GM12878 (cell line): ENCODE data around the gene GHITM. TPM values are rescaled to one million over a fixed set of nuclear protein-coding genes. Genes with fewer than 3 reads are reported as not detected.
"Not testable (repeated sequence)": the region's sequence is repeated elsewhere in the genome, so short reads cannot be mapped to it uniquely, and the experiment has no call there.

ENCODE experiments used
- ATAC-seq: fragments of 200-7000 bp; cut with Tn5 transposase; 3 replicates; pipeline ENCODE4 v1.9.1; 2020; ENCODE audit warnings: mild to moderate bottlenecking, moderate library complexity
- BruUV-seq: library from RNA; stranded (reverse); fragments of 400-500 nt; replicated peaks from 2 replicates; lab custom pipeline; 2021; lab: Mats Ljungman, UMichigan
- CTCF ChIA-PET: fragments of 300-600 bp; sonication (Branson Sonifier 250); formaldehyde crosslinking; extraction: SDS; loops from one replicate; lab custom pipeline; 2021; ENCODE audit warnings: inconsistent platforms; lab: Yijun Ruan, JAX
- POLR2A ChIA-PET: fragments of 350-600 bp; formaldehyde crosslinking; extraction: SDS; loops from one replicate; lab custom pipeline; 2021; ENCODE audit warnings: inconsistent platforms; lab: Charles Lee
- RAD21 ChIA-PET: fragments of 300-600 bp; sonication (Branson Sonifier 250); formaldehyde crosslinking; loops from one replicate; lab custom pipeline; 2023; ENCODE audit warnings: antibody characterized with exemption; ENCODE audit not compliant: unreplicated experiment; lab: Charles Lee
- SMC1A ChIA-PET: fragments of 300-600 bp; sonication (Branson Sonifier 250); formaldehyde crosslinking; loops from one replicate; lab custom pipeline; 2023; ENCODE audit not compliant: unreplicated experiment, uncharacterized antibody; lab: Charles Lee
- DNase-seq: peaks from one replicate; pipeline ENCODE4 v3.0.0-alpha.2; 2011; ENCODE audit warnings: low read depth, low spot score
- FAIRE-seq: peaks from 3 replicates; lab custom pipeline; 2011; peaks lifted over from hg19 to GRCh38; lab: Jason Lieb, UNC
- H2AFZ ChIP-seq: 2 replicates; pipeline ENCODE4 v1.6.0; 2011; ENCODE audit warnings: low read depth, low read length, control low read depth; ENCODE audit not compliant: control insufficient read depth
- H3K27ac ChIP-seq: 2 replicates; pipeline ENCODE4 v1.5.1; 2011; ENCODE audit warnings: control low read depth; ENCODE audit not compliant: control insufficient read depth, insufficient read depth
- H3K27me3 ChIP-seq, 2 experiments: replicated peaks in 1 of 2; 2 replicates each; pipeline versions ENCODE4 v1.6.0 to v1.6.1; 2011; ENCODE audit warnings: low read length in 1 of 2; ENCODE audit not compliant: control insufficient read depth in 2 of 2, insufficient read depth in 2 of 2
- H3K36me3 ChIP-seq, 2 experiments: 2 replicates each; pipeline ENCODE4 v1.5.1; 2011; ENCODE audit warnings: low read length in 1 of 2; ENCODE audit not compliant: control insufficient read depth in 2 of 2, insufficient read depth in 2 of 2
- H3K4me1 ChIP-seq: 2 replicates; pipeline ENCODE4 v1.6.1; 2011; ENCODE audit warnings: mild to moderate bottlenecking, low read length, moderate library complexity, mixed read lengths; ENCODE audit not compliant: control insufficient read depth, insufficient read depth
- H3K4me2 ChIP-seq: 2 replicates; pipeline ENCODE4 v1.6.0; 2011; ENCODE audit warnings: control low read depth; ENCODE audit not compliant: control insufficient read depth, insufficient read depth
- H3K4me3 ChIP-seq: fragments of 200-600 bp; sonication (generic); 2 replicates; pipeline ENCODE4 v1.5.1; 2016
- H3K79me2 ChIP-seq: 2 replicates; pipeline ENCODE4 v1.6.0; 2011; ENCODE audit warnings: low read length; ENCODE audit not compliant: control insufficient read depth, insufficient read depth
- H3K9ac ChIP-seq: 2 replicates; pipeline ENCODE4 v1.8.0; 2011; ENCODE audit warnings: low read length, control low read depth, mixed read lengths; ENCODE audit not compliant: control insufficient read depth, insufficient read depth
- H3K9me3 ChIP-seq: replicated peaks from 3 replicates; pipeline ENCODE4 v1.5.1; 2011; ENCODE audit warnings: mild to moderate bottlenecking, low read length; ENCODE audit not compliant: control insufficient read depth, insufficient read depth
- H4K20me1 ChIP-seq: 2 replicates; pipeline ENCODE4 v1.6.0; 2011; ENCODE audit not compliant: control insufficient read depth, insufficient read depth
- EED ChIP-seq: sonication (generic); IDR thresholded peaks from 2 replicates; pipeline ENCODE4 v1.6.1; 2016; ENCODE audit warnings: antibody characterized with exemption, low read depth
- FOXM1 ChIP-seq: IDR thresholded peaks from 2 replicates; pipeline ENCODE4 v1.6.1; 2012; ENCODE audit warnings: low read depth, mild to moderate bottlenecking, inconsistent platforms, low read length, moderate library complexity
- JUNB ChIP-seq: IDR thresholded peaks from 2 replicates; pipeline ENCODE4 v1.6.1; 2016; ENCODE audit warnings: antibody characterized with exemption, mild to moderate bottlenecking
- MEF2A ChIP-seq: IDR thresholded peaks from 2 replicates; pipeline ENCODE4 v1.6.1; 2011; ENCODE audit warnings: low read depth, mild to moderate bottlenecking, low read length, moderate library complexity; ENCODE audit not compliant: insufficient read depth
- NFIC ChIP-seq: IDR thresholded peaks from 2 replicates; pipeline ENCODE4 v1.6.1; 2012; ENCODE audit warnings: low read depth, mild to moderate bottlenecking, inconsistent platforms, low read length, moderate library complexity
- RUNX3 ChIP-seq: IDR thresholded peaks from 2 replicates; pipeline ENCODE4 v1.6.1; 2012; ENCODE audit warnings: low read length, inconsistent platforms
- WGBS: methylation state at CpG from one replicate; pipeline ENCODE4 v1.1.6; 2016; ENCODE audit warnings: low lambda C conversion rate; ENCODE audit not compliant: insufficient replicate concordance, insufficient coverage; ENCODE audit errors: missing lambda C conversion rate; 5-methylcytosine and 5-hydroxymethylcytosine counted together
- in situ Hi-C: fragments of 300-500 bp; cut with MboI; formaldehyde crosslinking; loops from 9 replicates; pipeline ENCODE4 v1.14.3; 2018; ENCODE audit warnings: mixed read lengths
- intact Hi-C: fragments of 100-400 bp; cut with micrococcal nuclease; formaldehyde crosslinking; loops from one replicate; pipeline ENCODE4 v1.14.2; 2022; ENCODE audit not compliant: unreplicated experiment
- polyA plus RNA-seq, 11 experiments: library from polyadenylated mRNA; depleted of rRNA in 4 of 11; unstranded in 6 of 11; stranded (reverse) in 5 of 11; fragments of >200 nt; fragmentation: Nextera tagmentation in 4 of 11; fragmentation: Illumina TruSeq in 1 of 11; extraction: Ambion mirVana in 4 of 11; extraction: Trizol in 1 of 11; gene quantifications; 1 replicate in 1 of 11; 2 replicates in 10 of 11; pipeline versions ENCODE4 v1.2.1 to v1.2.3, GENCODE V29; 2011 to 2016; ENCODE audit warnings: inconsistent platforms in 2 of 11, missing spikeins in 2 of 11, low read depth in 1 of 11
- total RNA-seq, 4 experiments: library from RNA; depleted of rRNA in 3 of 4; stranded (reverse); fragments of >200 nt in 3 of 4; fragmentation: Illumina TruSeq in 1 of 4; extraction: Trizol in 1 of 4; gene quantifications; 2 replicates each; pipeline versions ENCODE4 v1.2.1 to v1.2.3, GENCODE V29; 2013 to 2021
- TF ChIP-seq, protein P1 (sequence below): fragments of 450-650 bp; IDR thresholded peaks from 2 replicates; pipeline ENCODE4 v1.6.1; 2017; ENCODE audit warnings: mild to moderate bottlenecking, low read depth, inconsistent platforms; ENCODE audit not compliant: poor library complexity, severe bottlenecking
- TF ChIP-seq, protein P2 (sequence below): fragments of 450-650 bp; IDR thresholded peaks from 2 replicates; pipeline ENCODE4 v1.6.1; 2017; ENCODE audit warnings: mild to moderate bottlenecking, moderate library complexity
- TF ChIP-seq, protein P3 (sequence below): fragments of 450-650 bp; IDR thresholded peaks from 2 replicates; pipeline ENCODE4 v1.6.1; 2016; ENCODE audit warnings: mild to moderate bottlenecking

Gene GHITM
- total and polyA plus RNA-seq, 10 of the 15 experiments (the other 5 are each of a cell fraction or from before 2014, with no cell fraction given) = 120 to 501 (median 209) TPM

DNA sequence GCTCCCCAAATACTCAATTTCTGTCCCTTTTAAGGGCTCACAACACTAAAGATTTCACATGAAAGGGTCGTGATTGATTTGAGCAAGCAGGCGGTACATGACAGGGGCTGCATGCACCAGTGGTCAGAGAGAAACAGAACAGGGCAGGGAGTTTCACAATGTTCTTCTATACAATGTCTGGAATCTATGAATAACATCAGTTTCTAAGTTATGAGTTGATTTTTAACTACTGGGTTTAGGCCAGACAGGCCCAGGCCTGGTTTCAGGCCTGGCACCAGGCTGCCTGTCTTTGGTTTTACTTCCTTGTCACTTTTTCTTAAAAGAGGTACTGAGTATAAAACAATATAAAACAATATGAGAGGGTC lies 28.0 kb downstream of the GHITM start:
- RAD21 ChIA-PET = interaction anchor here (0.6 to 4.2 kb wide), 4 partner anchors 10 to 41 kb away, joined by 3 to 31 read pairs (median 4); no protein-coding TSS in a partner anchor
- H3K36me3 ChIP-seq, in situ Hi-C loops, H4K20me1 ChIP-seq, BruUV-seq, DNase-seq, H2AFZ ChIP-seq, H3K9me3 ChIP-seq, intact Hi-C loops, H3K27me3 ChIP-seq, H3K9ac ChIP-seq, FAIRE-seq: not testable (repeated sequence)
- Histone ChIP-seq H3K4me2 (peak overlapping the region; percentile 73), H3K79me2 (peaks cover 70% of the 10 kb centered on the region), H3K27ac (peak overlapping the region; percentile 54), H3K4me3 (peak overlapping the region; percentile 81), H3K4me1 (peaks cover 24% of the 10 kb centered on the region)
- 0% methylated on average over 2 of the region's 2 CpGs for WGBS
- SMC1A ChIA-PET = interaction anchor here (0.8 to 8.3 kb wide), 9 partner anchors 9 to 161 kb away, joined by 3 to 70 read pairs (median 3); partner anchors contain the start of gene CCSER2
- TF ChIP-seq JUNB (peak; percentile 41), MEF2A (0 out of 2 replicates have a peak, but pooled peaks have one; percentile 6), RUNX3 (peak; percentile 16; the same call in 1 of the 2 replicates), FOXM1 (peak; percentile 41; the same call in 1 of the 2 replicates), NFIC (0 out of 2 replicates have a peak, but pooled peaks have one; percentile 11), EED (0 out of 2 replicates have a peak, but pooled peaks have one; percentile 10)
- TF ChIP-seq, protein P1, sequence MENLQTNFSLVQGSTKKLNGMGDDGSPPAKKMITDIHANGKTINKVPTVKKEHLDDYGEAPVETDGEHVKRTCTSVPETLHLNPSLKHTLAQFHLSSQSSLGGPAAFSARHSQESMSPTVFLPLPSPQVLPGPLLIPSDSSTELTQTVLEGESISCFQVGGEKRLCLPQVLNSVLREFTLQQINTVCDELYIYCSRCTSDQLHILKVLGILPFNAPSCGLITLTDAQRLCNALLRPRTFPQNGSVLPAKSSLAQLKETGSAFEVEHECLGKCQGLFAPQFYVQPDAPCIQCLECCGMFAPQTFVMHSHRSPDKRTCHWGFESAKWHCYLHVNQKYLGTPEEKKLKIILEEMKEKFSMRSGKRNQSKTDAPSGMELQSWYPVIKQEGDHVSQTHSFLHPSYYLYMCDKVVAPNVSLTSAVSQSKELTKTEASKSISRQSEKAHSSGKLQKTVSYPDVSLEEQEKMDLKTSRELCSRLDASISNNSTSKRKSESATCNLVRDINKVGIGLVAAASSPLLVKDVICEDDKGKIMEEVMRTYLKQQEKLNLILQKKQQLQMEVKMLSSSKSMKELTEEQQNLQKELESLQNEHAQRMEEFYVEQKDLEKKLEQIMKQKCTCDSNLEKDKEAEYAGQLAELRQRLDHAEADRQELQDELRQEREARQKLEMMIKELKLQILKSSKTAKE = peak; percentile 71
- TF ChIP-seq, protein P2, sequence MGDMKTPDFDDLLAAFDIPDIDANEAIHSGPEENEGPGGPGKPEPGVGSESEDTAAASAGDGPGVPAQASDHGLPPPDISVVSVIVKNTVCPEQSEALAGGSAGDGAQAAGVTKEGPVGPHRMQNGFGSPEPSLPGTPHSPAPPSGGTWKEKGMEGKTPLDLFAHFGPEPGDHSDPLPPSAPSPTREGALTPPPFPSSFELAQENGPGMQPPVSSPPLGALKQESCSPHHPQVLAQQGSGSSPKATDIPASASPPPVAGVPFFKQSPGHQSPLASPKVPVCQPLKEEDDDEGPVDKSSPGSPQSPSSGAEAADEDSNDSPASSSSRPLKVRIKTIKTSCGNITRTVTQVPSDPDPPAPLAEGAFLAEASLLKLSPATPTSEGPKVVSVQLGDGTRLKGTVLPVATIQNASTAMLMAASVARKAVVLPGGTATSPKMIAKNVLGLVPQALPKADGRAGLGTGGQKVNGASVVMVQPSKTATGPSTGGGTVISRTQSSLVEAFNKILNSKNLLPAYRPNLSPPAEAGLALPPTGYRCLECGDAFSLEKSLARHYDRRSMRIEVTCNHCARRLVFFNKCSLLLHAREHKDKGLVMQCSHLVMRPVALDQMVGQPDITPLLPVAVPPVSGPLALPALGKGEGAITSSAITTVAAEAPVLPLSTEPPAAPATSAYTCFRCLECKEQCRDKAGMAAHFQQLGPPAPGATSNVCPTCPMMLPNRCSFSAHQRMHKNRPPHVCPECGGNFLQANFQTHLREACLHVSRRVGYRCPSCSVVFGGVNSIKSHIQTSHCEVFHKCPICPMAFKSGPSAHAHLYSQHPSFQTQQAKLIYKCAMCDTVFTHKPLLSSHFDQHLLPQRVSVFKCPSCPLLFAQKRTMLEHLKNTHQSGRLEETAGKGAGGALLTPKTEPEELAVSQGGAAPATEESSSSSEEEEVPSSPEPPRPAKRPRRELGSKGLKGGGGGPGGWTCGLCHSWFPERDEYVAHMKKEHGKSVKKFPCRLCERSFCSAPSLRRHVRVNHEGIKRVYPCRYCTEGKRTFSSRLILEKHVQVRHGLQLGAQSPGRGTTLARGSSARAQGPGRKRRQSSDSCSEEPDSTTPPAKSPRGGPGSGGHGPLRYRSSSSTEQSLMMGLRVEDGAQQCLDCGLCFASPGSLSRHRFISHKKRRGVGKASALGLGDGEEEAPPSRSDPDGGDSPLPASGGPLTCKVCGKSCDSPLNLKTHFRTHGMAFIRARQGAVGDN = peak; percentile 57
- TF ChIP-seq, protein P3, sequence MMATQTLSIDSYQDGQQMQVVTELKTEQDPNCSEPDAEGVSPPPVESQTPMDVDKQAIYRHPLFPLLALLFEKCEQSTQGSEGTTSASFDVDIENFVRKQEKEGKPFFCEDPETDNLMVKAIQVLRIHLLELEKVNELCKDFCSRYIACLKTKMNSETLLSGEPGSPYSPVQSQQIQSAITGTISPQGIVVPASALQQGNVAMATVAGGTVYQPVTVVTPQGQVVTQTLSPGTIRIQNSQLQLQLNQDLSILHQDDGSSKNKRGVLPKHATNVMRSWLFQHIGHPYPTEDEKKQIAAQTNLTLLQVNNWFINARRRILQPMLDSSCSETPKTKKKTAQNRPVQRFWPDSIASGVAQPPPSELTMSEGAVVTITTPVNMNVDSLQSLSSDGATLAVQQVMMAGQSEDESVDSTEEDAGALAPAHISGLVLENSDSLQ = peak; percentile 33; the same call in 1 of the 2 replicates
- POLR2A ChIA-PET = interaction anchor here (0.6 to 2.7 kb wide), 6 partner anchors 10 to 32 kb away, joined by 3 to 10 read pairs (median 6); no protein-coding TSS in a partner anchor
- CTCF ChIA-PET = interaction anchor here (1.3 to 25.5 kb wide), 5 partner anchors 12 to 37 kb away, joined by 4 to 788 read pairs (median 5); partner anchors contain the start of genes CDHR1 and GHITM
- peak; percentile 47 for ATAC-seq
